ENCODE results near the gene CHTF18.

Gene CHTF18

GRCh38 chr16:802914-803753 lies 14.7 kb downstream of the CHTF18 start:
- TF ChIP-seq CTCF (IDR thresholded peaks at IDR 0.05; ENCODE audit: insufficient read depth, low read length, poor library complexity, severe bottlenecking) = no peak
- no peak for DNase-seq (ENCODE audit: extremely low read depth, insufficient read length)
- Histone ChIP-seq H3K36me3 (ENCODE audit: control insufficient read depth, insufficient read depth, low read length) (no peaks in the 10 kb centered on the region; the same call in 1 of the 2 replicates), H3K27me3 (replicated peaks; ENCODE audit: control insufficient read depth, insufficient read depth, low read length) (no peaks in the 10 kb centered on the region; the same call in 1 of the 2 replicates), H3K4me3 (replicated peaks; ENCODE audit: low read depth, low read length) (no peak overlapping the region)

- H3K27me3 ChIP-seq (replicated peaks; ENCODE audit: control insufficient read depth, insufficient read depth, low read length) = no peaks in the 10 kb centered on the region; the same call in 1 of the 2 replicates
- H3K4me3 ChIP-seq (replicated peaks; ENCODE audit: low read depth, low read length) = no peak overlapping the region
- no peak for TF ChIP-seq CTCF (IDR thresholded peaks at IDR 0.05; ENCODE audit: insufficient read depth, low read length, poor library complexity, severe bottlenecking)
- no peaks in the 10 kb centered on the region; the same call in 1 of the 2 replicates for H3K36me3 ChIP-seq (ENCODE audit: control insufficient read depth, insufficient read depth, low read length)
- no peak for DNase-seq (ENCODE audit: extremely low read depth, insufficient read length)
These were observed 15.3 kb downstream of the CHTF18 start for GRCh38 chr16:803754-804080.

DNA sequence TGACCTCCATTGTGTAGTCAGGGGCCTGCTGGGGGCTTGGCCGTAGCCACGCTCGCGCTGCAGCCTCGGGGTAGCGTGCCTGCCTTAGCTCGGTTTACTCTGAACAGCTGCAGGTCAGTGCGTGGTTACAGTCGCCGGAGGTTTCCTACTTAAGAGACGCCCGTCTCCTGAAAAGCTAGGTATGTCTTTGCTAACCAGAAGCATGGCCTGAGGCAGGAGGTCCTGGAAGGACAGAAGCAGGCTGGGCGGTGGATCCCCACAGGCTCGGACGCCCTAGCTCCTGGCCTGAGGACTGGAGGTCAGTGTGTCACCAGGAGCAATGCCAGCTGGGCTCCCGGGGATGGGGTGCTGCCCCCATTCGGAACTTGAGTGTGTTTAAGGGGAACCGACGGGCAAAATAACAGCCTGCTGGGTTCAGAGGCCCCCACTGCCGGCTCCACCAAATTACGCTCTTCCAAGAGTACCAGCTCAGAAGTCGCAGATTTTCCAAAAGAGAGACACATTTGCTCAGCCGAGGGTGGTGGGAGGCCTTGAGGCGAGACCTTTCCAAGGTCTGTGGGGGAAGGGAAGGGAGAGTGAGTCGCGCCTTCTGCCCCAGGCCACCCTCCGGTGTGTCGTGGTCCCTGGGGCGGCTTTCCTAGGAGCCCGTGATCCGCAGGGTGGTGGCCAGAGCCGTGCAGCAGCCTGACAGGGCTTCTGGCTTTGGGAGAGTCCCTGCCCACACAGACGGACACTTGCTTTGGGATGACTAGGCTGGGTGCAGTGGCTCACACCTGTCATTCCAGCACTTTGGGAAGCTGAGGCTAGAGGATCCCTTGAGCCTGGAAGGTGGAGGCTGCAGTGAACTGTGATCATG lies 16.0 kb downstream of the CHTF18 start:
- no peak for TF ChIP-seq CTCF (IDR thresholded peaks at IDR 0.05; ENCODE audit: insufficient read depth, low read length, poor library complexity, severe bottlenecking)
- H3K27me3 ChIP-seq (replicated peaks; ENCODE audit: control insufficient read depth, insufficient read depth, low read length) = no peaks in the 10 kb centered on the region; the same call in 1 of the 2 replicates
- H3K36me3 ChIP-seq (ENCODE audit: control insufficient read depth, insufficient read depth, low read length) = no peaks in the 10 kb centered on the region; the same call in 1 of the 2 replicates
- H3K4me3 ChIP-seq (replicated peaks; ENCODE audit: low read depth, low read length) = no peak overlapping the region
- DNase-seq (ENCODE audit: extremely low read depth, insufficient read length) = no peak

GRCh38 chr16:805474-805873 lies 17.1 kb downstream of the CHTF18 start:
- TF ChIP-seq CTCF (IDR thresholded peaks at IDR 0.05; ENCODE audit: insufficient read depth, low read length, poor library complexity, severe bottlenecking) = no peak
- Histone ChIP-seq H3K4me3 (replicated peaks; ENCODE audit: low read depth, low read length) (no peak overlapping the region), H3K27me3 (replicated peaks; ENCODE audit: control insufficient read depth, insufficient read depth, low read length) (no peaks in the 10 kb centered on the region), H3K36me3 (ENCODE audit: control insufficient read depth, insufficient read depth, low read length) (no peaks in the 10 kb centered on the region; the same call in 1 of the 2 replicates)
- no peak for DNase-seq (ENCODE audit: extremely low read depth, insufficient read length)

DNA sequence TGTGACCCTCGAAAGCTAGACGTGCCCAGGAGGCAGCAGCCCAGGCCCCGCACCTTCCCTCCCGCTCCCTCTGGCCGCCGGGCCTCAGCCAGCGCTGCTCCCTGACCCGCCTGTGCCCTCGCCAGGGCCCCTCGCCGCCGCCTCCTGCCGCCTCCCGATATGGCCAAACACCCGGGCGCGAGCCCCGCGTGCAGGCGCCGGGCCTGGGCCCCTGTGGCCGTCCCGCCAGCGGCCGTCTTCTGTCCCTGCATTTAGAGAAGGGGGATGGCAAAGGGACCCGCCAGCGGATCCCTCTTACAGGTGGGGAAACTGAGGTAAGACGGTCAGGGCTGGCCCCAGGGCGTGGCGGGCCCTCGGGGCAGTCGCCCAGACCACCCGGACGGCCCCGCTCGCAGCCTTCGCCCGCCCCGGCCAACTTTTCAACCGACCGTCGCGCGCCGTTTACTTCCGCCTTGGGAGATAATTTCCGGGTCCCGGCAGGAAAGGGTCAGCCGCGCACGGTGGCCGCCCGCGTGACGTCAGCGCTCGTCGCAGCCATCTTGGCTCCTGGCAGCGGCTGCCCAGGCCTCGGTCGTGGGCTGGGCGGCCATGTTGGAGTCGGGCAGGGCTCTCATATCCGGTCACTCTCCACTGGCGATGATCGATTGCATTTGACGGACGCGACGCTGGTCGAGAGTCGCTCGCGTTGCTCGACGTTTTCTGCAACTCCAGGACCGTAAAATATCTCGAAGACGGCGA lies 19.1 kb downstream of the CHTF18 start:
- Histone ChIP-seq H3K36me3 (ENCODE audit: control insufficient read depth, insufficient read depth, low read length) (no peaks in the 10 kb centered on the region; the same call in 1 of the 2 replicates), H3K4me3 (replicated peaks; ENCODE audit: low read depth, low read length) (peak overlapping the region; percentile 96), H3K27me3 (replicated peaks; ENCODE audit: control insufficient read depth, insufficient read depth, low read length) (no peaks in the 10 kb centered on the region)
- TF ChIP-seq CTCF (IDR thresholded peaks at IDR 0.05; ENCODE audit: insufficient read depth, low read length, poor library complexity, severe bottlenecking) = no peak
- peak; percentile 95 for DNase-seq (ENCODE audit: extremely low read depth, insufficient read length)
